IMR-90 (cell line): Measurements from ENCODE around the gene PPP1R3F. TPM values are rescaled to one million over a fixed set of nuclear protein-coding genes. Genes with fewer than 3 reads are reported as not detected.

ENCODE experiments used
- ATAC-seq: fragments of 200-7000 bp; cut with Tn5 transposase; 2 replicates; pipeline ENCODE4 v1.9.1; 2020; ENCODE audit warnings: low read depth, mild to moderate bottlenecking, moderate library complexity
- BruUV-seq: library from RNA; stranded (reverse); fragments of 400-500 nt; replicated peaks from 2 replicates; lab custom pipeline; 2021; lab: Mats Ljungman, UMichigan
- CTCF ChIA-PET: fragments of 300-600 bp; formaldehyde crosslinking; extraction: SDS; loops from one replicate; lab custom pipeline; 2021; ENCODE audit warnings: antibody characterized with exemption; lab: Yijun Ruan, JAX
- POLR2A ChIA-PET: fragments of 300-600 bp; sonication (Branson Sonifier 250); formaldehyde crosslinking; loops from one replicate; lab custom pipeline; 2022; ENCODE audit warnings: antibody characterized with exemption; ENCODE audit not compliant: unreplicated experiment; lab: Charles Lee
- DNase-seq: peaks from one replicate; pipeline ENCODE4 v3.0.0; 2013
- H2AFZ ChIP-seq: replicated peaks from 2 replicates; pipeline ENCODE3; 2013; ENCODE audit warnings: low read length, mild to moderate bottlenecking; ENCODE audit not compliant: poor library complexity
- H2AK5ac ChIP-seq: 2 replicates; pipeline ENCODE4 v1.6.1; 2013; ENCODE audit warnings: low read depth, low read length, inconsistent platforms
- H2AK9ac ChIP-seq: replicated peaks from 2 replicates; pipeline ENCODE3; 2013; ENCODE audit warnings: mild to moderate bottlenecking, low read depth, low read length, moderate library complexity; ENCODE audit not compliant: poor library complexity
- H2BK120ac ChIP-seq: 2 replicates; pipeline ENCODE4 v1.6.1; 2013; ENCODE audit warnings: low read depth, low read length, inconsistent platforms
- H2BK15ac ChIP-seq: 3 replicates; pipeline ENCODE4 v1.6.1; 2013; ENCODE audit warnings: low read depth, low read length, inconsistent platforms
- H2BK20ac ChIP-seq: 2 replicates; pipeline ENCODE4 v1.6.1; 2013; ENCODE audit warnings: low read depth, mild to moderate bottlenecking, inconsistent platforms, low read length, moderate library complexity
- H2BK5ac ChIP-seq: 2 replicates; pipeline ENCODE4 v1.6.1; 2013; ENCODE audit warnings: mild to moderate bottlenecking, low read depth, low read length, inconsistent platforms; ENCODE audit not compliant: poor library complexity, severe bottlenecking
- H3K14ac ChIP-seq: replicated peaks from 2 replicates; pipeline ENCODE4 v1.6.1; 2013; ENCODE audit warnings: low read depth, low read length, inconsistent platforms
- H3K18ac ChIP-seq: 2 replicates; pipeline ENCODE4 v1.6.1; 2013; ENCODE audit warnings: low read depth, low read length, control low read depth
- H3K23ac ChIP-seq: 2 replicates; pipeline ENCODE4 v1.6.1; 2013; ENCODE audit warnings: low read depth, low read length, inconsistent platforms
- H3K27ac ChIP-seq: 2 replicates; pipeline ENCODE4 v1.5.1; 2013; ENCODE audit warnings: mild to moderate bottlenecking, control low read depth, low read length; ENCODE audit not compliant: insufficient read depth
- H3K27me3 ChIP-seq: 2 replicates; pipeline ENCODE4 v1.6.1; 2013; ENCODE audit warnings: low read length; ENCODE audit not compliant: control insufficient read depth, insufficient read depth
- H3K36me3 ChIP-seq: 2 replicates; pipeline ENCODE4 v1.6.1; 2013; ENCODE audit warnings: low read length, mixed read lengths; ENCODE audit not compliant: control insufficient read depth, insufficient read depth
- H3K4ac ChIP-seq: 2 replicates; pipeline ENCODE4 v1.6.1; 2013; ENCODE audit warnings: low read depth, low read length, inconsistent platforms
- H3K4me1 ChIP-seq: 2 replicates; pipeline ENCODE4 v1.6.1; 2013; ENCODE audit warnings: low read length, mixed read lengths; ENCODE audit not compliant: control insufficient read depth, insufficient read depth
- H3K4me2 ChIP-seq: 2 replicates; pipeline ENCODE4 v1.6.1; 2013; ENCODE audit warnings: low read depth, mild to moderate bottlenecking, control low read depth, low read length, moderate library complexity
- H3K4me3 ChIP-seq: 2 replicates; pipeline ENCODE4 v1.5.1; 2013; ENCODE audit warnings: low read depth, mild to moderate bottlenecking, control low read depth, low read length, moderate library complexity; ENCODE audit not compliant: insufficient read depth
- H3K56ac ChIP-seq: 2 replicates; pipeline ENCODE4 v1.6.1; 2013; ENCODE audit warnings: low read length, inconsistent platforms; ENCODE audit not compliant: insufficient read depth; ENCODE audit errors: extremely low read depth
- H3K79me1 ChIP-seq, 2 experiments: 2 replicates each; pipeline ENCODE4 v1.6.1; 2013; ENCODE audit warnings: low read length in 2 of 2, inconsistent platforms in 1 of 2, low read depth in 1 of 2
- H3K9ac ChIP-seq: 2 replicates; pipeline ENCODE4 v1.6.1; 2013; ENCODE audit warnings: low read depth, low read length, control low read depth
- H3K9me1 ChIP-seq: 2 replicates; pipeline ENCODE4 v1.6.1; 2013; ENCODE audit warnings: low read length, inconsistent platforms; ENCODE audit not compliant: insufficient read depth
- H3K9me3 ChIP-seq: 2 replicates; pipeline ENCODE4 v1.6.1; 2013; ENCODE audit warnings: low read length; ENCODE audit not compliant: control insufficient read depth, insufficient read depth
- H4K20me1 ChIP-seq: 2 replicates; pipeline ENCODE4 v1.6.1; 2013; ENCODE audit warnings: low read length, inconsistent platforms; ENCODE audit not compliant: insufficient read depth
- H4K5ac ChIP-seq: 2 replicates; pipeline ENCODE4 v1.6.1; 2013; ENCODE audit warnings: mild to moderate bottlenecking, low read depth, low read length, control low read depth
- H4K8ac ChIP-seq, 2 experiments: 2 replicates each; pipeline ENCODE4 v1.6.1; 2013; ENCODE audit warnings: low read depth in 2 of 2, low read length in 2 of 2, control low read depth in 1 of 2, inconsistent platforms in 1 of 2
- H4K91ac ChIP-seq: 2 replicates; pipeline ENCODE4 v1.6.1; 2013; ENCODE audit warnings: low read depth, low read length, inconsistent platforms; ENCODE audit not compliant: insufficient read depth
- BHLHE40 ChIP-seq: fragments of 150-350 bp; IDR thresholded peaks from 2 replicates; pipeline ENCODE4 v1.6.1; 2016; ENCODE audit warnings: mild to moderate bottlenecking, low read depth, low read length
- CEBPB ChIP-seq: IDR thresholded peaks from 2 replicates; pipeline ENCODE4 v1.6.1; 2012; ENCODE audit warnings: low read depth, low read length, improper control_type of control experiment
- CHD1 ChIP-seq: IDR thresholded peaks from 2 replicates; pipeline ENCODE4 v1.6.1; 2012; ENCODE audit warnings: low read depth, low read length, improper control_type of control experiment
- ELK1 ChIP-seq: fragments of 150-350 bp; IDR thresholded peaks from 2 replicates; pipeline ENCODE4 v1.6.1; 2016; ENCODE audit warnings: low read depth, mild to moderate bottlenecking, low read length, moderate library complexity, borderline replicate concordance
- FOS ChIP-seq: fragments of 150-350 bp; IDR thresholded peaks from 2 replicates; pipeline ENCODE4 v1.6.1; 2016; ENCODE audit warnings: low read depth, low read length
- MAFK ChIP-seq: IDR thresholded peaks from 2 replicates; pipeline ENCODE4 v1.6.1; 2012; ENCODE audit warnings: low read depth, low read length, improper control_type of control experiment
- MAZ ChIP-seq: IDR thresholded peaks from 2 replicates; pipeline ENCODE4 v1.6.1; 2012; ENCODE audit warnings: low read depth, mild to moderate bottlenecking, low read length, improper control_type of control experiment, moderate library complexity, borderline replicate concordance
- POLR2A ChIP-seq: IDR thresholded peaks from 2 replicates; pipeline ENCODE4 v1.6.1; 2012; ENCODE audit warnings: mild to moderate bottlenecking, low read depth, low read length
- RAD21 ChIP-seq: IDR thresholded peaks from 2 replicates; pipeline ENCODE4 v1.6.1; 2012; ENCODE audit warnings: low read length, improper control_type of control experiment
- RFX5 ChIP-seq: IDR thresholded peaks from 2 replicates; pipeline ENCODE4 v1.8.0; 2012; ENCODE audit warnings: low read depth, mild to moderate bottlenecking, low read length, moderate library complexity
- SMC3 ChIP-seq: fragments of 150-350 bp; IDR thresholded peaks from 2 replicates; pipeline ENCODE4 v1.6.1; 2016; ENCODE audit warnings: low read depth, mild to moderate bottlenecking, antibody characterized with exemption, low read length, moderate library complexity
- WGBS, 2 experiments: methylation state at CpG; one replicate each; pipeline versions ENCODE4 v1.1.5 to v1.1.7; 2013; ENCODE audit warnings: missing lambda C conversion rate in 2 of 2; ENCODE audit not compliant: insufficient read length in 1 of 2; ENCODE audit errors: extremely low coverage in 2 of 2; 5-methylcytosine and 5-hydroxymethylcytosine counted together
- dilution Hi-C: fragments of 300-500 bp; cut with HindIII; formaldehyde crosslinking; loops from one replicate; pipeline ENCODE4 v1.14.3; 2018; ENCODE audit warnings: low sequenced_read_pairs; ENCODE audit not compliant: unreplicated experiment
- in situ Hi-C: fragments of 300-500 bp; cut with MboI; formaldehyde crosslinking; loops from 3 replicates; pipeline ENCODE4 v1.14.3; 2019; ENCODE audit warnings: low sequenced_read_pairs, inconsistent platforms, mixed read lengths
- intact Hi-C: fragments of 100-400 bp; cut with micrococcal nuclease; formaldehyde crosslinking; loops from 2 replicates; pipeline ENCODE4 v1.10.0; 2022
- polyA plus RNA-seq, 3 experiments: library from polyadenylated mRNA; depleted of rRNA; stranded (reverse); fragments of >200 nt; gene quantifications; 2 replicates each; pipeline ENCODE4 v1.2.3, GENCODE V29; 2012; ENCODE audit warnings: low replicate concordance in 1 of 3
- total RNA-seq: library from RNA; depleted of rRNA; stranded (reverse); fragments of >200 nt; gene quantifications from 2 replicates; pipeline ENCODE4 v1.2.3, GENCODE V29; 2012
- TF ChIP-seq, protein P1 (sequence below): conservative IDR thresholded peaks from 2 replicates; pipeline ENCODE4 v1.5.1; 2012; ENCODE audit warnings: mild to moderate bottlenecking, low read depth, low read length, improper control_type of control experiment
- TF ChIP-seq, protein P2 (sequence below): fragments of 150-350 bp; IDR thresholded peaks from 2 replicates; pipeline ENCODE4 v1.6.1; 2017; ENCODE audit warnings: mild to moderate bottlenecking, antibody characterized with exemption, low read length, low read depth

Gene PPP1R3F
- total and polyA plus RNA-seq, 2 of the 4 experiments (the other 2 are of a cell fraction): 0.72 to 1.7 TPM

GRCh38 chrX:49277535-49277830 is 7.9 kb downstream of the PPP1R3F start:
- peaks cover 9 to 14% of the 10 kb centered on the region in 2 experiments for H3K79me1 ChIP-seq
- H4K91ac ChIP-seq: no peak overlapping the region
- intact Hi-C loops (no loop called here), in situ Hi-C loops (no loop called here), dilution Hi-C loops (no loop called here)
- H3K23ac ChIP-seq: no peak overlapping the region
- WGBS, 2 experiments: 0% methylated on average over 1 of the region's 3 CpGs; no CpG with 5 or more reads in 1 of the 2 experiments
- no TSS peak for BruUV-seq
- CTCF ChIA-PET: no interaction called here
- no peak overlapping the region for H3K27ac ChIP-seq
- no peaks in the 10 kb centered on the region for H3K4me1 ChIP-seq
- no peak overlapping the region for H4K8ac ChIP-seq
- no peak overlapping the region for H2AK5ac ChIP-seq
- H2AK9ac ChIP-seq: no peak overlapping the region
- no peaks in the 10 kb centered on the region for H3K36me3 ChIP-seq
- H3K9ac ChIP-seq: no peak overlapping the region
- no peak overlapping the region for H3K4ac ChIP-seq
- POLR2A ChIA-PET: no interaction called here
- H3K4me2 ChIP-seq: no peak overlapping the region
- H2BK120ac ChIP-seq: no peak overlapping the region
- H3K4me3 ChIP-seq: no peak overlapping the region
- peaks cover 5% of the 10 kb centered on the region; the same call in 1 of the 2 replicates for H3K9me1 ChIP-seq
- DNase-seq (no peak), ATAC-seq (no peak)
- TF ChIP-seq, protein P1, sequence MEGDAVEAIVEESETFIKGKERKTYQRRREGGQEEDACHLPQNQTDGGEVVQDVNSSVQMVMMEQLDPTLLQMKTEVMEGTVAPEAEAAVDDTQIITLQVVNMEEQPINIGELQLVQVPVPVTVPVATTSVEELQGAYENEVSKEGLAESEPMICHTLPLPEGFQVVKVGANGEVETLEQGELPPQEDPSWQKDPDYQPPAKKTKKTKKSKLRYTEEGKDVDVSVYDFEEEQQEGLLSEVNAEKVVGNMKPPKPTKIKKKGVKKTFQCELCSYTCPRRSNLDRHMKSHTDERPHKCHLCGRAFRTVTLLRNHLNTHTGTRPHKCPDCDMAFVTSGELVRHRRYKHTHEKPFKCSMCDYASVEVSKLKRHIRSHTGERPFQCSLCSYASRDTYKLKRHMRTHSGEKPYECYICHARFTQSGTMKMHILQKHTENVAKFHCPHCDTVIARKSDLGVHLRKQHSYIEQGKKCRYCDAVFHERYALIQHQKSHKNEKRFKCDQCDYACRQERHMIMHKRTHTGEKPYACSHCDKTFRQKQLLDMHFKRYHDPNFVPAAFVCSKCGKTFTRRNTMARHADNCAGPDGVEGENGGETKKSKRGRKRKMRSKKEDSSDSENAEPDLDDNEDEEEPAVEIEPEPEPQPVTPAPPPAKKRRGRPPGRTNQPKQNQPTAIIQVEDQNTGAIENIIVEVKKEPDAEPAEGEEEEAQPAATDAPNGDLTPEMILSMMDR: no peak
- no peak for TF ChIP-seq MAZ
- TF ChIP-seq MAFK: no peak
- no peak for TF ChIP-seq CHD1
- TF ChIP-seq ELK1: no peak
- TF ChIP-seq RAD21: no peak
- no peak for TF ChIP-seq FOS
- TF ChIP-seq RFX5: no peak
- TF ChIP-seq POLR2A: no peak
- no peak for TF ChIP-seq BHLHE40
- TF ChIP-seq SMC3: no peak
- TF ChIP-seq, protein P2, sequence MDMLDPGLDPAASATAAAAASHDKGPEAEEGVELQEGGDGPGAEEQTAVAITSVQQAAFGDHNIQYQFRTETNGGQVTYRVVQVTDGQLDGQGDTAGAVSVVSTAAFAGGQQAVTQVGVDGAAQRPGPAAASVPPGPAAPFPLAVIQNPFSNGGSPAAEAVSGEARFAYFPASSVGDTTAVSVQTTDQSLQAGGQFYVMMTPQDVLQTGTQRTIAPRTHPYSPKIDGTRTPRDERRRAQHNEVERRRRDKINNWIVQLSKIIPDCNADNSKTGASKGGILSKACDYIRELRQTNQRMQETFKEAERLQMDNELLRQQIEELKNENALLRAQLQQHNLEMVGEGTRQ: no peak
- no peak for TF ChIP-seq CEBPB
- H2BK20ac ChIP-seq: no peak overlapping the region
- H3K18ac ChIP-seq: no peak overlapping the region
- no peak overlapping the region for H2BK15ac ChIP-seq
- no peak overlapping the region for H3K14ac ChIP-seq
- H2BK5ac ChIP-seq: no peak overlapping the region
- no peaks in the 10 kb centered on the region for H3K9me3 ChIP-seq
- H2AFZ ChIP-seq: no peak overlapping the region
- H3K56ac ChIP-seq: no peak overlapping the region
- no peaks in the 10 kb centered on the region for H3K27me3 ChIP-seq
- H4K20me1 ChIP-seq: peaks cover 8% of the 10 kb centered on the region; the same call in 1 of the 2 replicates
- H4K5ac ChIP-seq: no peak overlapping the region
